HG02798 (cell line): Measurements from ENCODE around the gene RABL3.
A peak's percentile ranks its signal among the peaks of the same experiment; 100 is the strongest.
"Not testable (repeated sequence)": the region's sequence is repeated elsewhere in the genome, so short reads cannot be mapped to it uniquely, and the experiment has no call there.

Experiments used
- ATAC-seq: cut with Tn5 transposase; IDR thresholded peaks from one replicate; pipeline ENCODE4 v1.9.1; 2021; ENCODE audit warnings: mild to moderate bottlenecking; ENCODE audit not compliant: unreplicated experiment, poor library complexity

RABL3 gene

GRCh38 chr3:120742198-120742848, at the start of gene RABL3, which contains the start of gene GTF2E1:
TSS of gene RABL3 (minus strand) at chr3:120742516. CDS start at chr3:120742507, 9 bp downstream.
TSS of gene GTF2E1 (plus strand) at chr3:120742744. CDS start at chr3:120750553, 7,809 bp downstream.
- ATAC-seq, result peak; percentile 99

GRCh38 chr3:120791913-120792312, 49.6 kb upstream of the RABL3 start:
- ATAC-seq, result no peak

GRCh38 chr3:120791010-120791409, 48.7 kb upstream of the RABL3 start:
- no peak for ATAC-seq

- ATAC-seq, result peak; percentile 67
Observed at GRCh38 chr3:120785832-120786231, 43.5 kb upstream of the RABL3 start.

GRCh38 chr3:120780977-120781376, 38.7 kb upstream of the RABL3 start:
- ATAC-seq, result peak; percentile 95

- no peak for ATAC-seq
Observed at GRCh38 chr3:120778776-120779175, 36.5 kb upstream of the RABL3 start.

GRCh38 chr3:120775411-120775810, 33.1 kb upstream of the RABL3 start:
- ATAC-seq, result no peak

GRCh38 chr3:120773932-120774331, 31.6 kb upstream of the RABL3 start:
- ATAC-seq, result peak; percentile 79

GRCh38 chr3:120772081-120772480, 29.8 kb upstream of the RABL3 start:
- ATAC-seq, result no peak

GRCh38 chr3:120770891-120771290, 28.6 kb upstream of the RABL3 start:
- no peak for ATAC-seq

- ATAC-seq, result no peak
Observed at GRCh38 chr3:120769436-120769835, 27.1 kb upstream of the RABL3 start.

- ATAC-seq, result no peak
Observed at GRCh38 chr3:120767106-120767505, 24.8 kb upstream of the RABL3 start.

- no peak for ATAC-seq
Observed at GRCh38 chr3:120766576-120766975, 24.3 kb upstream of the RABL3 start.

GRCh38 chr3:120765830-120766493, 23.6 kb upstream of the RABL3 start:
- peak; percentile 67 for ATAC-seq

GRCh38 chr3:120764206-120764605, 21.9 kb upstream of the RABL3 start:
- ATAC-seq, result no peak

GRCh38 chr3:120763601-120764000, 21.3 kb upstream of the RABL3 start:
- ATAC-seq, result peak; percentile 79

GRCh38 chr3:120762615-120763014, 20.3 kb upstream of the RABL3 start:
- no peak for ATAC-seq

GRCh38 chr3:120758551-120758950, 16.2 kb upstream of the RABL3 start:
- ATAC-seq, result not testable (repeated sequence)

GRCh38 chr3:120756061-120756460, 13.7 kb upstream of the RABL3 start:
- no peak for ATAC-seq

- ATAC-seq, result no peak
Observed at GRCh38 chr3:120753810-120754209, 11.5 kb upstream of the RABL3 start.

GRCh38 chr3:120752865-120753264, 10.5 kb upstream of the RABL3 start:
- ATAC-seq, result no peak

GRCh38 chr3:120752230-120752629, 9.9 kb upstream of the RABL3 start:
- no peak for ATAC-seq
